ENCODE results near the gene PPP1R3C. TPM values are rescaled to one million over a fixed set of nuclear protein-coding genes. Genes with fewer than 3 reads are reported as not detected.

The PPP1R3C gene
- polyA plus RNA-seq, 1 donor from 2014 or later, result 0.51 TPM

DNA sequence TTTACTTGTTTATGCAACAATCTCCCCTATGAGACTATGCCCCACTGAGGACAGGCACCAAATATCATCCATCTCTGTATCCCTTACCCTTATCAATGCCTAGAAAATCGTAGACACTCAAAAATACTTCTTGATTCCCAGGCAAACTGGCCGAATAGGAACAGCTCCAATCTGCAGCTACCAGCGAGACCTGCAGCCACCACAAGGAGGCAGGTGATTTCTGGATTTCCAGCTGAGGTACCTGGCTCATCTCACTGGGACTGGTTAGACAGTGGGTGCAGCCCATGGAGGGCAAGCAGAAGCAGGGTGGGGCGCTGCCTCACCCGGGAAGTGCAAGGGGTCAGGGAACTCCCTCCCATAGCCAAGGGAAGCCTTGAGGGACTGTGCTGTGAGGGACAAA lies 10.8 kb upstream of the PPP1R3C start:
- TF ChIP-seq MXI1 (conservative IDR thresholded peaks at IDR 0.05; ENCODE audit: poor library complexity, severe bottlenecking), result no peak
- TF ChIP-seq EP300 (conservative IDR thresholded peaks at IDR 0.05; ENCODE audit: poor library complexity, severe bottlenecking), result no peak
- TF ChIP-seq, protein P1, sequence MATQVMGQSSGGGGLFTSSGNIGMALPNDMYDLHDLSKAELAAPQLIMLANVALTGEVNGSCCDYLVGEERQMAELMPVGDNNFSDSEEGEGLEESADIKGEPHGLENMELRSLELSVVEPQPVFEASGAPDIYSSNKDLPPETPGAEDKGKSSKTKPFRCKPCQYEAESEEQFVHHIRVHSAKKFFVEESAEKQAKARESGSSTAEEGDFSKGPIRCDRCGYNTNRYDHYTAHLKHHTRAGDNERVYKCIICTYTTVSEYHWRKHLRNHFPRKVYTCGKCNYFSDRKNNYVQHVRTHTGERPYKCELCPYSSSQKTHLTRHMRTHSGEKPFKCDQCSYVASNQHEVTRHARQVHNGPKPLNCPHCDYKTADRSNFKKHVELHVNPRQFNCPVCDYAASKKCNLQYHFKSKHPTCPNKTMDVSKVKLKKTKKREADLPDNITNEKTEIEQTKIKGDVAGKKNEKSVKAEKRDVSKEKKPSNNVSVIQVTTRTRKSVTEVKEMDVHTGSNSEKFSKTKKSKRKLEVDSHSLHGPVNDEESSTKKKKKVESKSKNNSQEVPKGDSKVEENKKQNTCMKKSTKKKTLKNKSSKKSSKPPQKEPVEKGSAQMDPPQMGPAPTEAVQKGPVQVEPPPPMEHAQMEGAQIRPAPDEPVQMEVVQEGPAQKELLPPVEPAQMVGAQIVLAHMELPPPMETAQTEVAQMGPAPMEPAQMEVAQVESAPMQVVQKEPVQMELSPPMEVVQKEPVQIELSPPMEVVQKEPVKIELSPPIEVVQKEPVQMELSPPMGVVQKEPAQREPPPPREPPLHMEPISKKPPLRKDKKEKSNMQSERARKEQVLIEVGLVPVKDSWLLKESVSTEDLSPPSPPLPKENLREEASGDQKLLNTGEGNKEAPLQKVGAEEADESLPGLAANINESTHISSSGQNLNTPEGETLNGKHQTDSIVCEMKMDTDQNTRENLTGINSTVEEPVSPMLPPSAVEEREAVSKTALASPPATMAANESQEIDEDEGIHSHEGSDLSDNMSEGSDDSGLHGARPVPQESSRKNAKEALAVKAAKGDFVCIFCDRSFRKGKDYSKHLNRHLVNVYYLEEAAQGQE (IDR thresholded peaks at IDR 0.05; ENCODE audit: borderline replicate concordance), result no peak
- TF ChIP-seq RAD21 (conservative IDR thresholded peaks at IDR 0.05), result no peak
- no peak for TF ChIP-seq SMC3 (conservative IDR thresholded peaks at IDR 0.05; ENCODE audit: poor library complexity)
- no peak for TF ChIP-seq TAF1 (IDR thresholded peaks at IDR 0.05; ENCODE audit: low read depth)
- TF ChIP-seq CTCF (IDR thresholded peaks at IDR 0.05; ENCODE audit: poor library complexity, severe bottlenecking), result no peak
- no peak for TF ChIP-seq POLR2AphosphoS5 (IDR thresholded peaks at IDR 0.05)
- no peak overlapping the region for H3K4me2 ChIP-seq (ENCODE audit: low read length)
- H3K9me3 ChIP-seq (ENCODE audit: low read length), result no peaks in the 10 kb centered on the region
- no peak overlapping the region for H3K27ac ChIP-seq (ENCODE audit: low read length)
- H2AFZ ChIP-seq (ENCODE audit: low read depth, low read length), result no peak overlapping the region
- no peaks in the 10 kb centered on the region for H3K36me3 ChIP-seq (ENCODE audit: insufficient read depth, low read length)
- no peaks in the 10 kb centered on the region for H4K20me1 ChIP-seq (ENCODE audit: insufficient read depth)
- H3F3A ChIP-seq (ENCODE audit: insufficient read depth, low read length, poor library complexity, severe bottlenecking), result no peaks in the 10 kb centered on the region
- H3K9me2 ChIP-seq (ENCODE audit: insufficient read depth, low read length), result no peaks in the 10 kb centered on the region
- no peak overlapping the region for H3K9ac ChIP-seq (ENCODE audit: low read length)
- no peaks in the 10 kb centered on the region for H3K27me3 ChIP-seq (ENCODE audit: insufficient read depth, low read depth, low read length)
- no peak overlapping the region for H3K4me3 ChIP-seq (ENCODE audit: low read length)
- H3K79me2 ChIP-seq (replicated peaks; ENCODE audit: insufficient read depth, low read length), result no peaks in the 10 kb centered on the region

GRCh38 chr10:91642831-91643692 lies 10.2 kb upstream of the PPP1R3C start:
- H3K9me3 ChIP-seq (ENCODE audit: low read length), result no peaks in the 10 kb centered on the region
- no peaks in the 10 kb centered on the region for H3K27me3 ChIP-seq (ENCODE audit: insufficient read depth, low read depth, low read length)
- H3K4me3 ChIP-seq (ENCODE audit: low read length), result no peak overlapping the region
- H3K27ac ChIP-seq (ENCODE audit: low read length), result no peak overlapping the region
- no peak overlapping the region for H3K4me2 ChIP-seq (ENCODE audit: low read length)
- no peaks in the 10 kb centered on the region for H3F3A ChIP-seq (ENCODE audit: insufficient read depth, low read length, poor library complexity, severe bottlenecking)
- no peaks in the 10 kb centered on the region for H3K9me2 ChIP-seq (ENCODE audit: insufficient read depth, low read length)
- H3K9ac ChIP-seq (ENCODE audit: low read length), result no peak overlapping the region
- no peaks in the 10 kb centered on the region for H3K36me3 ChIP-seq (ENCODE audit: insufficient read depth, low read length)
- H3K79me2 ChIP-seq (replicated peaks; ENCODE audit: insufficient read depth, low read length), result no peaks in the 10 kb centered on the region
- TF ChIP-seq EZH2 (IDR thresholded peaks at IDR 0.05; ENCODE audit: borderline replicate concordance, insufficient read depth, low read length, poor library complexity, severe bottlenecking), result no peak
- no peak for TF ChIP-seq RAD21 (conservative IDR thresholded peaks at IDR 0.05)
- TF ChIP-seq, protein P1 (IDR thresholded peaks at IDR 0.05; ENCODE audit: borderline replicate concordance), result no peak
- no peak for TF ChIP-seq POLR2AphosphoS5 (IDR thresholded peaks at IDR 0.05)
- TF ChIP-seq EP300 (conservative IDR thresholded peaks at IDR 0.05; ENCODE audit: poor library complexity, severe bottlenecking), result no peak
- TF ChIP-seq CTCF (IDR thresholded peaks at IDR 0.05; ENCODE audit: poor library complexity, severe bottlenecking), result no peak
- no peak for TF ChIP-seq TAF1 (IDR thresholded peaks at IDR 0.05; ENCODE audit: low read depth)
- TF ChIP-seq SMC3 (conservative IDR thresholded peaks at IDR 0.05; ENCODE audit: poor library complexity), result no peak
- no peak overlapping the region for H2AFZ ChIP-seq (ENCODE audit: low read depth, low read length)
- no peaks in the 10 kb centered on the region for H4K20me1 ChIP-seq (ENCODE audit: insufficient read depth)
